ENCODE data around the gene FUT1. TPM values are rescaled to one million over a fixed set of nuclear protein-coding genes. Genes with fewer than 3 reads are reported as not detected.
A peak's percentile ranks its signal among the peaks of the same experiment; 100 is the strongest.

The FUT1 gene
- total RNA-seq, 1 experiment from 2014 or later = 0.06 TPM

DNA sequence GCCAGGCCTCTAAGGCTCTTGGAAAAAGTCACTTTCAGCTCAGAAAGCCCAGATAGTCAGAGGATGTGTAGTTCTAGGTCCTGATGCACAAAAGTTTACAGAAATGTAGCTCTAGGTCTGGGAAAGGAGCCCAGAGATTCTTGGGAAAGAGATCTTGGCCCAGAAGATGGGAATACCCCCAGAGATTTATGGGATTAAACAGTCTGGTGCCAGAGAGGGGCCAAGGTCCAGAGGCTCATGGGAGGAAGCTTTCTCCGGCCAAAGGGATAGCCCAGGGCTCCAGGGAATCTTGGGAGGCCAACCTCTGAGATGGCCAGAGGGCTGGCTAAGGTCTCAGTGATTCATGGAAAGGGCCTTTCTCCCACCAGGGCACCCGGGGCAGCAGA, 43.2 kb upstream of the FUT1 start:
- Histone ChIP-seq H3K4me3 (ENCODE audit: low read depth, low read length, poor library complexity, severe bottlenecking) (peak overlapping the region; percentile 55), H3K9me3 (ENCODE audit: low read depth, low read length, poor library complexity, severe bottlenecking) (no peaks in the 10 kb centered on the region), H3K36me3 (ENCODE audit: insufficient read depth, low read length, poor library complexity, severe bottlenecking) (no peaks in the 10 kb centered on the region), H3K27ac (ENCODE audit: low read depth, low read length, poor library complexity, severe bottlenecking) (peak overlapping the region; percentile 64), H3K27me3 (replicated peaks; ENCODE audit: insufficient read depth, low read depth, low read length, poor library complexity) (no peaks in the 10 kb centered on the region), H3K4me1 (ENCODE audit: insufficient read depth, low read length, poor library complexity, severe bottlenecking) (peaks cover 10% of the 10 kb centered on the region)
- TF ChIP-seq, protein P1, sequence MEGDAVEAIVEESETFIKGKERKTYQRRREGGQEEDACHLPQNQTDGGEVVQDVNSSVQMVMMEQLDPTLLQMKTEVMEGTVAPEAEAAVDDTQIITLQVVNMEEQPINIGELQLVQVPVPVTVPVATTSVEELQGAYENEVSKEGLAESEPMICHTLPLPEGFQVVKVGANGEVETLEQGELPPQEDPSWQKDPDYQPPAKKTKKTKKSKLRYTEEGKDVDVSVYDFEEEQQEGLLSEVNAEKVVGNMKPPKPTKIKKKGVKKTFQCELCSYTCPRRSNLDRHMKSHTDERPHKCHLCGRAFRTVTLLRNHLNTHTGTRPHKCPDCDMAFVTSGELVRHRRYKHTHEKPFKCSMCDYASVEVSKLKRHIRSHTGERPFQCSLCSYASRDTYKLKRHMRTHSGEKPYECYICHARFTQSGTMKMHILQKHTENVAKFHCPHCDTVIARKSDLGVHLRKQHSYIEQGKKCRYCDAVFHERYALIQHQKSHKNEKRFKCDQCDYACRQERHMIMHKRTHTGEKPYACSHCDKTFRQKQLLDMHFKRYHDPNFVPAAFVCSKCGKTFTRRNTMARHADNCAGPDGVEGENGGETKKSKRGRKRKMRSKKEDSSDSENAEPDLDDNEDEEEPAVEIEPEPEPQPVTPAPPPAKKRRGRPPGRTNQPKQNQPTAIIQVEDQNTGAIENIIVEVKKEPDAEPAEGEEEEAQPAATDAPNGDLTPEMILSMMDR (conservative IDR thresholded peaks at IDR 0.05; ENCODE audit: low read depth, low read length) = no peak
- TF ChIP-seq EZH2 (IDR thresholded peaks at IDR 0.05; ENCODE audit: borderline replicate concordance, low read depth, low read length, poor library complexity, severe bottlenecking) = no peak
- BruUV-seq (replicated peaks) = no TSS peak
- intact Hi-C loops (cut with micrococcal nuclease; ENCODE audit: unreplicated experiment) = loop anchor here (10.0 kb wide), 1 partner anchor 429 kb away; no protein-coding TSS in a partner anchor
- no peak for DNase-seq (ENCODE audit: low spot score)
- POLR2A ChIA-PET (ENCODE audit: low non-redundant PET) = no interaction called here
- CTCF ChIA-PET = interaction anchor here (0.6 to 3.0 kb wide), 13 partner anchors 11 to 430 kb away, joined by 3 to 32 read pairs (median 5); partner anchors contain the start of genes BCAT2, CA11, HSD17B14 and RUVBL2

DNA sequence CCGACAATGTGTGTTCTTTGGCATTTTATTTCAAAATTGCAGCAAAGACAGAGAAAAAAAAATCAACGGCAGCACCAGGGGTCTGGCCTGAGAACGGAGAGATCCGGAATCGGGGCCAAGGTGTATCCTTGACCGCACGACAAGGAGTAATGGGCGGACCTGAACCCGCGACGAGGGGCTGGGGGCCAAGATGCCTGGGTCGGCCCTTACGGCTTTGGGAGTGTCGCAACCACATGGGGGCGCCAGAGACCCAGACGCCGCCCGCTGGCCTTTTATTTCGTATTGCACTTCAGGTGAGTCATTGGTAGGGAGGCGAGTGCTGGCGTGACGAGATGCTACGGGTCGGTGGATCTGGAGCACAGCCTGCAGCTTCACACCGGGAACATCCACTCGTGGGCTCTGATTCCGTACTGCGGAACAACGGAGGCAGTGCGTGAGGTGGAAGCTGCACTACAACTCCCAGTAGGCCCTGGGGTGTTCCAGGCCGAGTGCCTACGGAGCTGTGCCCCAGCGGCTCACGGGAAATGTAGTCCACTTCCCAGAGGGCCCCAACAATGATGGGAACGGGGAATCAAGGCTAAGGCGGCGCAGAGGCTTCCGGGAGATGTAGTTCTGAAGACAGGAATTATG, 42.7 kb upstream of the FUT1 start:
- peak; percentile 98 for DNase-seq (ENCODE audit: low spot score)
- no peak overlapping the region for H3K27ac ChIP-seq (ENCODE audit: low read depth, low read length, poor library complexity, severe bottlenecking)
- ChIA-PET POLR2A (ENCODE audit: low non-redundant PET) (no interaction called here), CTCF (interaction anchor here (0.5 to 3.0 kb wide), 14 partner anchors 11 to 430 kb away, joined by 3 to 32 read pairs (median 5); partner anchors contain the start of genes BCAT2, CA11, HSD17B14 and RUVBL2)
- no peaks in the 10 kb centered on the region for H3K36me3 ChIP-seq (ENCODE audit: insufficient read depth, low read length, poor library complexity, severe bottlenecking)
- TF ChIP-seq EZH2 (IDR thresholded peaks at IDR 0.05; ENCODE audit: borderline replicate concordance, low read depth, low read length, poor library complexity, severe bottlenecking) = no peak
- TF ChIP-seq, protein P1 (conservative IDR thresholded peaks at IDR 0.05; ENCODE audit: low read depth, low read length) = peak; percentile 99
- no peaks in the 10 kb centered on the region for H3K9me3 ChIP-seq (ENCODE audit: low read depth, low read length, poor library complexity, severe bottlenecking)
- intact Hi-C loops (cut with micrococcal nuclease; ENCODE audit: unreplicated experiment) = loop anchor here (10.0 kb wide), 1 partner anchor 430 kb away; no protein-coding TSS in a partner anchor
- H3K27me3 ChIP-seq (replicated peaks; ENCODE audit: insufficient read depth, low read depth, low read length, poor library complexity) = no peaks in the 10 kb centered on the region
- peak overlapping the region; percentile 55 for H3K4me3 ChIP-seq (ENCODE audit: low read depth, low read length, poor library complexity, severe bottlenecking)
- no TSS peak for BruUV-seq (replicated peaks)
- H3K4me1 ChIP-seq (ENCODE audit: insufficient read depth, low read length, poor library complexity, severe bottlenecking) = peaks cover 10% of the 10 kb centered on the region

DNA sequence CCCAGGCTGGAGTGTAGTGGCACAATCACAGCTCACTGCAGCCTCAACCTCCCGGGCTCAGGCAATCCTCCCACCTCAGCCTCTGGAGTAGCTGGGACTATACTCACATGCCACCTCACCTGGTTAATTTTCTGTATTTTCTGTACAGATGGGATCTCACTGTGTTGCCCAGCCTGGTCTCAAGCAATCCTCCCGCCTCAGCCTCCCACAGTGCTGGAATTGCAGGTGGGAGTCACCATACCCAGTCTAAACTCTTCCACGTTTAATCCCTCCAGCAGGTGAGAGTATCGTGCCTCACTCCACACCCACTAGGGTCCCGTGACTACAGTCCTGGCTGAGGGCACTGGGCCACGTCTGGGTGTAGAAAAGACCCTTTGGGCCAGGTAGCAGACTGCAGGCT, 41.9 kb upstream of the FUT1 start:
- no peak for DNase-seq (ENCODE audit: low spot score)
- Histone ChIP-seq H3K27me3 (replicated peaks; ENCODE audit: insufficient read depth, low read depth, low read length, poor library complexity) (no peaks in the 10 kb centered on the region), H3K4me1 (ENCODE audit: insufficient read depth, low read length, poor library complexity, severe bottlenecking) (peaks cover 5% of the 10 kb centered on the region), H3K4me3 (ENCODE audit: low read depth, low read length, poor library complexity, severe bottlenecking) (no peak overlapping the region), H3K9me3 (ENCODE audit: low read depth, low read length, poor library complexity, severe bottlenecking) (no peaks in the 10 kb centered on the region), H3K36me3 (ENCODE audit: insufficient read depth, low read length, poor library complexity, severe bottlenecking) (no peaks in the 10 kb centered on the region), H3K27ac (ENCODE audit: low read depth, low read length, poor library complexity, severe bottlenecking) (no peak overlapping the region)
- POLR2A ChIA-PET (ENCODE audit: low non-redundant PET) = no interaction called here
- CTCF ChIA-PET = interaction anchor here (0.6 to 3.0 kb wide), 2 partner anchors 48 to 179 kb away, joined by 7 to 19 read pairs; no protein-coding TSS in a partner anchor
- BruUV-seq (replicated peaks) = no TSS peak
- intact Hi-C loops (cut with micrococcal nuclease; ENCODE audit: unreplicated experiment) = loop anchor here (10.0 kb wide), 1 partner anchor 431 kb away; no protein-coding TSS in a partner anchor
- TF ChIP-seq, protein P1 (conservative IDR thresholded peaks at IDR 0.05; ENCODE audit: low read depth, low read length) = no peak
- TF ChIP-seq EZH2 (IDR thresholded peaks at IDR 0.05; ENCODE audit: borderline replicate concordance, low read depth, low read length, poor library complexity, severe bottlenecking) = no peak

Data from A673 (cell line).